GM12872 (cell line): Measurements from ENCODE around the gene GFOD2.
A peak's percentile ranks its signal among the peaks of the same experiment; 100 is the strongest.

Experiments
- TF ChIP-seq, protein P1 (sequence below): IDR thresholded peaks from 3 replicates; pipeline ENCODE4 v1.5.1; 2011; ENCODE audit warnings: low read depth, mild to moderate bottlenecking, low read length, moderate library complexity; ENCODE audit not compliant: insufficient read depth

GFOD2 gene

GRCh38 chr16:67663151-67663876 lies 55.8 kb downstream of the GFOD2 start:
- TF ChIP-seq, protein P1, sequence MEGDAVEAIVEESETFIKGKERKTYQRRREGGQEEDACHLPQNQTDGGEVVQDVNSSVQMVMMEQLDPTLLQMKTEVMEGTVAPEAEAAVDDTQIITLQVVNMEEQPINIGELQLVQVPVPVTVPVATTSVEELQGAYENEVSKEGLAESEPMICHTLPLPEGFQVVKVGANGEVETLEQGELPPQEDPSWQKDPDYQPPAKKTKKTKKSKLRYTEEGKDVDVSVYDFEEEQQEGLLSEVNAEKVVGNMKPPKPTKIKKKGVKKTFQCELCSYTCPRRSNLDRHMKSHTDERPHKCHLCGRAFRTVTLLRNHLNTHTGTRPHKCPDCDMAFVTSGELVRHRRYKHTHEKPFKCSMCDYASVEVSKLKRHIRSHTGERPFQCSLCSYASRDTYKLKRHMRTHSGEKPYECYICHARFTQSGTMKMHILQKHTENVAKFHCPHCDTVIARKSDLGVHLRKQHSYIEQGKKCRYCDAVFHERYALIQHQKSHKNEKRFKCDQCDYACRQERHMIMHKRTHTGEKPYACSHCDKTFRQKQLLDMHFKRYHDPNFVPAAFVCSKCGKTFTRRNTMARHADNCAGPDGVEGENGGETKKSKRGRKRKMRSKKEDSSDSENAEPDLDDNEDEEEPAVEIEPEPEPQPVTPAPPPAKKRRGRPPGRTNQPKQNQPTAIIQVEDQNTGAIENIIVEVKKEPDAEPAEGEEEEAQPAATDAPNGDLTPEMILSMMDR = peak; percentile 38; the same call in 2 of the 3 replicates

- TF ChIP-seq, protein P1 = no peak
Measured at GRCh38 chr16:67662653-67663010, 56.5 kb downstream of the GFOD2 start.

- TF ChIP-seq, protein P1 = no peak
Measured at GRCh38 chr16:67661886-67662652, 57.0 kb downstream of the GFOD2 start.

- TF ChIP-seq, protein P1 = no peak
Measured at GRCh38 chr16:67661101-67661761, 57.9 kb downstream of the GFOD2 start.

GRCh38 chr16:67660564-67661028 lies 58.5 kb downstream of the GFOD2 start, which contains the start of gene PARD6A:
Gene PARD6A (plus strand): TSS chr16:67660960. CDS start chr16:67661039, 79 bp downstream.
- TF ChIP-seq, protein P1 = no peak

GRCh38 chr16:67659675-67660563 lies 59.2 kb downstream of the GFOD2 start, which contains the start of gene ACD:
Gene ACD (minus strand): TSS chr16:67660260. CDS start chr16:67660220, 40 bp downstream.
- TF ChIP-seq, protein P1 = no peak
